IMR-90 (cell line): ENCODE data around the gene VPS35L. TPM values are rescaled to one million over a fixed set of nuclear protein-coding genes. Genes with fewer than 3 reads are reported as not detected.

Experiments
- ATAC-seq: fragments of 200-7000 bp; cut with Tn5 transposase; 2 replicates; pipeline ENCODE4 v1.9.1; 2020; ENCODE audit warnings: low read depth, mild to moderate bottlenecking, moderate library complexity
- BruUV-seq: library from RNA; stranded (reverse); fragments of 400-500 nt; replicated peaks from 2 replicates; lab custom pipeline; 2021; lab: Mats Ljungman, UMichigan
- CTCF ChIA-PET: fragments of 300-600 bp; formaldehyde crosslinking; extraction: SDS; loops from one replicate; lab custom pipeline; 2021; ENCODE audit warnings: antibody characterized with exemption; lab: Yijun Ruan, JAX
- POLR2A ChIA-PET: fragments of 300-600 bp; sonication (Branson Sonifier 250); formaldehyde crosslinking; loops from one replicate; lab custom pipeline; 2022; ENCODE audit warnings: antibody characterized with exemption; ENCODE audit not compliant: unreplicated experiment; lab: Charles Lee
- DNase-seq: peaks from one replicate; pipeline ENCODE4 v3.0.0; 2013
- H2AFZ ChIP-seq: replicated peaks from 2 replicates; pipeline ENCODE3; 2013; ENCODE audit warnings: low read length, mild to moderate bottlenecking; ENCODE audit not compliant: poor library complexity
- H2AK5ac ChIP-seq: 2 replicates; pipeline ENCODE4 v1.6.1; 2013; ENCODE audit warnings: low read depth, low read length, inconsistent platforms
- H2AK9ac ChIP-seq: replicated peaks from 2 replicates; pipeline ENCODE3; 2013; ENCODE audit warnings: mild to moderate bottlenecking, low read depth, low read length, moderate library complexity; ENCODE audit not compliant: poor library complexity
- H2BK120ac ChIP-seq: 2 replicates; pipeline ENCODE4 v1.6.1; 2013; ENCODE audit warnings: low read depth, low read length, inconsistent platforms
- H2BK15ac ChIP-seq: 3 replicates; pipeline ENCODE4 v1.6.1; 2013; ENCODE audit warnings: low read depth, low read length, inconsistent platforms
- H2BK20ac ChIP-seq: 2 replicates; pipeline ENCODE4 v1.6.1; 2013; ENCODE audit warnings: low read depth, mild to moderate bottlenecking, inconsistent platforms, low read length, moderate library complexity
- H2BK5ac ChIP-seq: 2 replicates; pipeline ENCODE4 v1.6.1; 2013; ENCODE audit warnings: mild to moderate bottlenecking, low read depth, low read length, inconsistent platforms; ENCODE audit not compliant: poor library complexity, severe bottlenecking
- H3K14ac ChIP-seq: replicated peaks from 2 replicates; pipeline ENCODE4 v1.6.1; 2013; ENCODE audit warnings: low read depth, low read length, inconsistent platforms
- H3K18ac ChIP-seq: 2 replicates; pipeline ENCODE4 v1.6.1; 2013; ENCODE audit warnings: low read depth, low read length, control low read depth
- H3K23ac ChIP-seq: 2 replicates; pipeline ENCODE4 v1.6.1; 2013; ENCODE audit warnings: low read depth, low read length, inconsistent platforms
- H3K27ac ChIP-seq: 2 replicates; pipeline ENCODE4 v1.5.1; 2013; ENCODE audit warnings: mild to moderate bottlenecking, control low read depth, low read length; ENCODE audit not compliant: insufficient read depth
- H3K27me3 ChIP-seq: 2 replicates; pipeline ENCODE4 v1.6.1; 2013; ENCODE audit warnings: low read length; ENCODE audit not compliant: control insufficient read depth, insufficient read depth
- H3K36me3 ChIP-seq: 2 replicates; pipeline ENCODE4 v1.6.1; 2013; ENCODE audit warnings: low read length, mixed read lengths; ENCODE audit not compliant: control insufficient read depth, insufficient read depth
- H3K4ac ChIP-seq: 2 replicates; pipeline ENCODE4 v1.6.1; 2013; ENCODE audit warnings: low read depth, low read length, inconsistent platforms
- H3K4me1 ChIP-seq: 2 replicates; pipeline ENCODE4 v1.6.1; 2013; ENCODE audit warnings: low read length, mixed read lengths; ENCODE audit not compliant: control insufficient read depth, insufficient read depth
- H3K4me2 ChIP-seq: 2 replicates; pipeline ENCODE4 v1.6.1; 2013; ENCODE audit warnings: low read depth, mild to moderate bottlenecking, control low read depth, low read length, moderate library complexity
- H3K4me3 ChIP-seq: 2 replicates; pipeline ENCODE4 v1.5.1; 2013; ENCODE audit warnings: low read depth, mild to moderate bottlenecking, control low read depth, low read length, moderate library complexity; ENCODE audit not compliant: insufficient read depth
- H3K56ac ChIP-seq: 2 replicates; pipeline ENCODE4 v1.6.1; 2013; ENCODE audit warnings: low read length, inconsistent platforms; ENCODE audit not compliant: insufficient read depth; ENCODE audit errors: extremely low read depth
- H3K79me1 ChIP-seq, 2 experiments: 2 replicates each; pipeline ENCODE4 v1.6.1; 2013; ENCODE audit warnings: low read length in 2 of 2, inconsistent platforms in 1 of 2, low read depth in 1 of 2
- H3K9ac ChIP-seq: 2 replicates; pipeline ENCODE4 v1.6.1; 2013; ENCODE audit warnings: low read depth, low read length, control low read depth
- H3K9me1 ChIP-seq: 2 replicates; pipeline ENCODE4 v1.6.1; 2013; ENCODE audit warnings: low read length, inconsistent platforms; ENCODE audit not compliant: insufficient read depth
- H3K9me3 ChIP-seq: 2 replicates; pipeline ENCODE4 v1.6.1; 2013; ENCODE audit warnings: low read length; ENCODE audit not compliant: control insufficient read depth, insufficient read depth
- H4K20me1 ChIP-seq: 2 replicates; pipeline ENCODE4 v1.6.1; 2013; ENCODE audit warnings: low read length, inconsistent platforms; ENCODE audit not compliant: insufficient read depth
- H4K5ac ChIP-seq: 2 replicates; pipeline ENCODE4 v1.6.1; 2013; ENCODE audit warnings: mild to moderate bottlenecking, low read depth, low read length, control low read depth
- H4K8ac ChIP-seq, 2 experiments: 2 replicates each; pipeline ENCODE4 v1.6.1; 2013; ENCODE audit warnings: low read depth in 2 of 2, low read length in 2 of 2, control low read depth in 1 of 2, inconsistent platforms in 1 of 2
- H4K91ac ChIP-seq: 2 replicates; pipeline ENCODE4 v1.6.1; 2013; ENCODE audit warnings: low read depth, low read length, inconsistent platforms; ENCODE audit not compliant: insufficient read depth
- BHLHE40 ChIP-seq: fragments of 150-350 bp; IDR thresholded peaks from 2 replicates; pipeline ENCODE4 v1.6.1; 2016; ENCODE audit warnings: mild to moderate bottlenecking, low read depth, low read length
- CEBPB ChIP-seq: IDR thresholded peaks from 2 replicates; pipeline ENCODE4 v1.6.1; 2012; ENCODE audit warnings: low read depth, low read length, improper control_type of control experiment
- CHD1 ChIP-seq: IDR thresholded peaks from 2 replicates; pipeline ENCODE4 v1.6.1; 2012; ENCODE audit warnings: low read depth, low read length, improper control_type of control experiment
- CTCF ChIP-seq: conservative IDR thresholded peaks from 2 replicates; pipeline ENCODE4 v1.5.1; 2012; ENCODE audit warnings: mild to moderate bottlenecking, low read depth, low read length, improper control_type of control experiment
- ELK1 ChIP-seq: fragments of 150-350 bp; IDR thresholded peaks from 2 replicates; pipeline ENCODE4 v1.6.1; 2016; ENCODE audit warnings: low read depth, mild to moderate bottlenecking, low read length, moderate library complexity, borderline replicate concordance
- FOS ChIP-seq: fragments of 150-350 bp; IDR thresholded peaks from 2 replicates; pipeline ENCODE4 v1.6.1; 2016; ENCODE audit warnings: low read depth, low read length
- MAFK ChIP-seq: IDR thresholded peaks from 2 replicates; pipeline ENCODE4 v1.6.1; 2012; ENCODE audit warnings: low read depth, low read length, improper control_type of control experiment
- MAZ ChIP-seq: IDR thresholded peaks from 2 replicates; pipeline ENCODE4 v1.6.1; 2012; ENCODE audit warnings: low read depth, mild to moderate bottlenecking, low read length, improper control_type of control experiment, moderate library complexity, borderline replicate concordance
- MXI1 ChIP-seq: IDR thresholded peaks from 2 replicates; pipeline ENCODE4 v1.6.1; 2012; ENCODE audit warnings: low read depth, mild to moderate bottlenecking, low read length, moderate library complexity, borderline replicate concordance
- NFE2L2 ChIP-seq: fragments of 150-350 bp; IDR thresholded peaks from 2 replicates; pipeline ENCODE4 v1.6.1; 2016; ENCODE audit warnings: low read depth, mild to moderate bottlenecking, low read length
- POLR2A ChIP-seq: IDR thresholded peaks from 2 replicates; pipeline ENCODE4 v1.6.1; 2012; ENCODE audit warnings: mild to moderate bottlenecking, low read depth, low read length
- RAD21 ChIP-seq: IDR thresholded peaks from 2 replicates; pipeline ENCODE4 v1.6.1; 2012; ENCODE audit warnings: low read length, improper control_type of control experiment
- RCOR1 ChIP-seq: IDR thresholded peaks from 2 replicates; pipeline ENCODE4 v1.6.1; 2012; ENCODE audit warnings: mild to moderate bottlenecking, low read length, improper control_type of control experiment; ENCODE audit not compliant: insufficient replicate concordance
- RFX5 ChIP-seq: IDR thresholded peaks from 2 replicates; pipeline ENCODE4 v1.8.0; 2012; ENCODE audit warnings: low read depth, mild to moderate bottlenecking, low read length, moderate library complexity
- SMC3 ChIP-seq: fragments of 150-350 bp; IDR thresholded peaks from 2 replicates; pipeline ENCODE4 v1.6.1; 2016; ENCODE audit warnings: low read depth, mild to moderate bottlenecking, antibody characterized with exemption, low read length, moderate library complexity
- USF2 ChIP-seq: fragments of 150-350 bp; IDR thresholded peaks from 2 replicates; pipeline ENCODE4 v1.6.1; 2017; ENCODE audit warnings: mild to moderate bottlenecking, antibody characterized with exemption, low read length, low read depth
- WGBS, 2 experiments: methylation state at CpG; one replicate each; pipeline versions ENCODE4 v1.1.5 to v1.1.7; 2013; ENCODE audit warnings: missing lambda C conversion rate in 2 of 2; ENCODE audit not compliant: insufficient read length in 1 of 2; ENCODE audit errors: extremely low coverage in 2 of 2; 5-methylcytosine and 5-hydroxymethylcytosine counted together
- dilution Hi-C: fragments of 300-500 bp; cut with HindIII; formaldehyde crosslinking; loops from one replicate; pipeline ENCODE4 v1.14.3; 2018; ENCODE audit warnings: low sequenced_read_pairs; ENCODE audit not compliant: unreplicated experiment
- in situ Hi-C: fragments of 300-500 bp; cut with MboI; formaldehyde crosslinking; loops from 3 replicates; pipeline ENCODE4 v1.14.3; 2019; ENCODE audit warnings: low sequenced_read_pairs, inconsistent platforms, mixed read lengths
- intact Hi-C: fragments of 100-400 bp; cut with micrococcal nuclease; formaldehyde crosslinking; loops from 2 replicates; pipeline ENCODE4 v1.10.0; 2022
- polyA plus RNA-seq, 3 experiments: library from polyadenylated mRNA; depleted of rRNA; stranded (reverse); fragments of >200 nt; gene quantifications; 2 replicates each; pipeline ENCODE4 v1.2.3, GENCODE V29; 2012; ENCODE audit warnings: low replicate concordance in 1 of 3
- total RNA-seq: library from RNA; depleted of rRNA; stranded (reverse); fragments of >200 nt; gene quantifications from 2 replicates; pipeline ENCODE4 v1.2.3, GENCODE V29; 2012

Gene VPS35L
- total and polyA plus RNA-seq, 2 of the 4 experiments (the other 2 are of a cell fraction): 28.0 to 40.1 TPM

GRCh38 chr16:19685176-19685575 lies 129.7 kb downstream of the VPS35L start:
- H2AFZ ChIP-seq: no peak overlapping the region
- H2BK5ac ChIP-seq: no peak overlapping the region
- no peak overlapping the region for H2AK5ac ChIP-seq
- H3K4me2 ChIP-seq: no peak overlapping the region
- H3K23ac ChIP-seq: no peak overlapping the region
- peaks cover 3 to 6% of the 10 kb centered on the region in 2 experiments; a peak in 2 of 4 replicates for H3K79me1 ChIP-seq
- H4K8ac ChIP-seq: no peak overlapping the region
- intact Hi-C loops (no loop called here), dilution Hi-C loops (no loop called here), in situ Hi-C loops (no loop called here)
- no peak overlapping the region for H3K4ac ChIP-seq
- no peak for DNase-seq
- H3K27ac ChIP-seq: no peak overlapping the region
- H3K4me1 ChIP-seq: no peaks in the 10 kb centered on the region
- H2AK9ac ChIP-seq: no peak overlapping the region
- TF ChIP-seq SMC3: no peak
- TF ChIP-seq RAD21: no peak
- no peak for TF ChIP-seq RFX5
- no peak for TF ChIP-seq MXI1
- TF ChIP-seq FOS: no peak
- no peak for TF ChIP-seq BHLHE40
- no peak for TF ChIP-seq CHD1
- TF ChIP-seq NFE2L2: no peak
- TF ChIP-seq CTCF: no peak
- TF ChIP-seq POLR2A: no peak
- no peak for TF ChIP-seq MAZ
- no peak for TF ChIP-seq USF2
- TF ChIP-seq CEBPB: no peak
- no peak for TF ChIP-seq ELK1
- TF ChIP-seq MAFK: no peak
- no peak for TF ChIP-seq RCOR1
- 100% methylated on average over 1 of the region's 4 CpGs; no CpG with 5 or more reads in 1 of the 2 experiments for WGBS, 2 experiments
- H3K14ac ChIP-seq: no peak overlapping the region
- no peak overlapping the region for H2BK15ac ChIP-seq
- no peak overlapping the region for H3K9ac ChIP-seq
- H2BK20ac ChIP-seq: no peak overlapping the region
- ChIA-PET POLR2A (no interaction called here), CTCF (no interaction called here)
- H3K9me1 ChIP-seq: peaks cover 1% of the 10 kb centered on the region; the same call in 1 of the 2 replicates
- H3K9me3 ChIP-seq: peaks cover 2% of the 10 kb centered on the region
- no peak overlapping the region for H4K5ac ChIP-seq
- no peak overlapping the region for H3K4me3 ChIP-seq
- H3K56ac ChIP-seq: no peak overlapping the region
- H3K27me3 ChIP-seq: no peaks in the 10 kb centered on the region
- no peaks in the 10 kb centered on the region for H4K20me1 ChIP-seq
- H3K18ac ChIP-seq: no peak overlapping the region
- no peak overlapping the region for H4K91ac ChIP-seq
- H3K36me3 ChIP-seq: peaks cover 45% of the 10 kb centered on the region
- H2BK120ac ChIP-seq: no peak overlapping the region
- no TSS peak for BruUV-seq
- no peak for ATAC-seq
